Panc1 (cell line): ENCODE results near the gene ZNF319. TPM values are rescaled to one million over a fixed set of nuclear protein-coding genes. Genes with fewer than 3 reads are reported as not detected.

Source experiments
- ATAC-seq: fragments of 200-7000 bp; cut with Tn5 transposase; 2 replicates; pipeline ENCODE4 v1.9.1; 2020; ENCODE audit warnings: mild to moderate bottlenecking, moderate library complexity
- BruUV-seq: library from RNA; stranded (reverse); fragments of 400-500 nt; replicated peaks from 2 replicates; lab custom pipeline; 2021; lab: Mats Ljungman, UMichigan
- CTCF ChIA-PET: fragments of 300-600 bp; sonication (Branson Sonifier 250); formaldehyde crosslinking; loops from one replicate; lab custom pipeline; 2022; ENCODE audit warnings: antibody characterized with exemption; lab: Charles Lee
- POLR2A ChIA-PET: fragments of 300-600 bp; sonication (Branson Sonifier 250); formaldehyde crosslinking; loops from one replicate; lab custom pipeline; 2022; ENCODE audit warnings: antibody characterized with exemption; lab: Charles Lee
- DNase-seq: peaks from one replicate; pipeline ENCODE4 v3.0.0-alpha.2; 2010; ENCODE audit warnings: low read depth, low spot score
- H3K27ac ChIP-seq: 2 replicates; pipeline ENCODE4 v1.5.1; 2011; ENCODE audit warnings: mild to moderate bottlenecking, low read length, inconsistent platforms
- H3K27me3 ChIP-seq: fragments of 200-500 bp; sonication (Bioruptor generic); 2 replicates; pipeline ENCODE4 v1.6.0; 2014; ENCODE audit warnings: low read length, inconsistent platforms; ENCODE audit not compliant: control insufficient read depth, insufficient read depth
- H3K36me3 ChIP-seq: fragments of 200-500 bp; sonication (Bioruptor generic); 2 replicates; pipeline ENCODE4 v1.5.1; 2014; ENCODE audit warnings: inconsistent platforms, mild to moderate bottlenecking, low read length, moderate library complexity; ENCODE audit not compliant: control insufficient read depth, insufficient read depth
- H3K4me1 ChIP-seq: 2 replicates; pipeline ENCODE4 v1.5.1; 2011; ENCODE audit warnings: inconsistent platforms, mild to moderate bottlenecking, low read length, moderate library complexity; ENCODE audit not compliant: control insufficient read depth, insufficient read depth
- H3K4me3 ChIP-seq, 2 experiments: 2 replicates each; pipeline ENCODE4 v1.5.1; 2011 to 2012; ENCODE audit warnings: low read depth in 2 of 2, low read length in 2 of 2, mild to moderate bottlenecking in 2 of 2, inconsistent platforms in 1 of 2, moderate library complexity in 1 of 2
- H3K9me3 ChIP-seq: fragments of 200-500 bp; sonication (Bioruptor generic); 2 replicates; pipeline ENCODE4 v1.5.1; 2014; ENCODE audit warnings: low read depth, mild to moderate bottlenecking, inconsistent platforms, low read length, moderate library complexity; ENCODE audit not compliant: control insufficient read depth, insufficient read depth
- REST ChIP-seq, 2 experiments: IDR thresholded peaks; 2 replicates each; pipeline ENCODE4 v1.6.1; 2011 to 2012; ENCODE audit warnings: low read depth in 2 of 2, control low read depth in 1 of 2, low read length in 1 of 2, mild to moderate bottlenecking in 1 of 2, moderate library complexity in 1 of 2; ENCODE audit not compliant: insufficient read depth in 1 of 2
- SIN3A ChIP-seq: IDR thresholded peaks from 2 replicates; pipeline ENCODE4 v1.6.1; 2012; ENCODE audit warnings: low read depth, mild to moderate bottlenecking, low read length, moderate library complexity, borderline replicate concordance; ENCODE audit not compliant: insufficient read depth
- in situ Hi-C: cut with HindIII; loops from 2 replicates; pipeline ENCODE4 v1.10.0; 2016; ENCODE audit warnings: low sequenced_read_pairs, low pct_unique_long_range_greater_than_20kb
- intact Hi-C: fragments of 100-400 bp; cut with micrococcal nuclease; formaldehyde crosslinking; loops from one replicate; pipeline ENCODE4 v1.10.0; 2022; ENCODE audit not compliant: unreplicated experiment
- total RNA-seq: library from RNA; stranded (reverse); gene quantifications from one replicate; pipeline ENCODE4 v1.2.1, GENCODE V29; 2021; ENCODE audit not compliant: unreplicated experiment

The ZNF319 gene
- total RNA-seq, 1 experiment from 2014 or later, result 6.5 TPM

GRCh38 chr16:58018803-58019202 is 18.3 kb upstream of the ZNF319 start:
- no TSS peak for BruUV-seq
- DNase-seq, result no peak
- intact Hi-C loops, result no loop called here
- ChIA-PET POLR2A (no interaction called here), CTCF (interaction anchor here (0.5 kb wide), 1 partner anchor 74 kb away, joined by 5 read pairs; no protein-coding TSS in a partner anchor)
- no peak for ATAC-seq
- no peaks in the 10 kb centered on the region for H3K36me3 ChIP-seq
- H3K4me3 ChIP-seq, result no peak overlapping the region
- H3K9me3 ChIP-seq, result no peaks in the 10 kb centered on the region
- TF ChIP-seq SIN3A, result no peak
- TF ChIP-seq REST (IDR thresholded peaks at IDR 0.05; ENCODE audit: insufficient read depth in 1 of 2, low read depth in 2 of 2, low read length in 1 of 2), result no peak
- H3K4me1 ChIP-seq, result peaks cover 10% of the 10 kb centered on the region; the same call in 1 of the 2 replicates
- in situ Hi-C loops, result loop anchor here (25.0 kb wide), 1 partner anchor 93 kb away; no protein-coding TSS in a partner anchor
- no peak overlapping the region for H3K27ac ChIP-seq
- H3K27me3 ChIP-seq, result no peaks in the 10 kb centered on the region

- ChIA-PET POLR2A (no interaction called here), CTCF (no interaction called here)
- Histone ChIP-seq H3K4me1 (peaks cover under 1% of the 10 kb centered on the region; the same call in 1 of the 2 replicates), H3K9me3 (no peaks in the 10 kb centered on the region), H3K27me3 (no peaks in the 10 kb centered on the region), H3K36me3 (no peaks in the 10 kb centered on the region), H3K4me3 (no peak overlapping the region), H3K27ac (no peak overlapping the region)
- no peak for TF ChIP-seq SIN3A
- TF ChIP-seq REST (IDR thresholded peaks at IDR 0.05; ENCODE audit: insufficient read depth in 1 of 2, low read depth in 2 of 2, low read length in 1 of 2), result no peak
- ATAC-seq, result no peak
- in situ Hi-C loops (loop anchor here (25.0 kb wide), 1 partner anchor 95 kb away; no protein-coding TSS in a partner anchor), intact Hi-C loops (no loop called here)
- no TSS peak for BruUV-seq
- DNase-seq, result no peak
These were observed 16.5 kb upstream of the ZNF319 start for GRCh38 chr16:58016840-58017446.
